C4-2B (cell line): ENCODE results near the gene HSBP1.

Experiments
- ZFX ChIP-seq: fragments of 450-650 bp; IDR thresholded peaks from 2 replicates; pipeline ENCODE4 v1.6.1; 2017
- TF ChIP-seq, protein P1 (sequence below): fragments of 450-650 bp; conservative IDR thresholded peaks from 2 replicates; pipeline ENCODE4 v1.5.1; 2017; ENCODE audit warnings: mild to moderate bottlenecking

DNA sequence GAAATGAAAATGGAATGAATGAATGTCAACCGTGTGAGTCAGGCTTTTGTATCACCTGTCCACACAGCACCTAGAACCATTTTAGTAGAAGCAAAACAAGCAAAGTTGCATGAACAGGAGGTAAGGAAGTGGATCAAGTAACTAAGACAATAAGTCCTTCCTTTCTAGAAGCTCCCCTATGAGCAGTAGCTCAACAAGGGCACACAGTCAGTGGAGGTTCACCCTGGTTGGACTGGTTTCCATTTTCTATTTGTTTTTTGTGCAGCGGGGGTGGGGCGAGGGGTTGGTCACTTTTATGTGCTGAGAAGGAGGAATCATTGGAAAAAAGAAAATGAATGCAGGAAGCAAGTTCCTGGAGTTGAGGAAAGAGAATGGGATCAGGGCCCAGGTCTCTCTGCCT lies 4.0 kb upstream of the HSBP1 start:
- TF ChIP-seq, protein P1, sequence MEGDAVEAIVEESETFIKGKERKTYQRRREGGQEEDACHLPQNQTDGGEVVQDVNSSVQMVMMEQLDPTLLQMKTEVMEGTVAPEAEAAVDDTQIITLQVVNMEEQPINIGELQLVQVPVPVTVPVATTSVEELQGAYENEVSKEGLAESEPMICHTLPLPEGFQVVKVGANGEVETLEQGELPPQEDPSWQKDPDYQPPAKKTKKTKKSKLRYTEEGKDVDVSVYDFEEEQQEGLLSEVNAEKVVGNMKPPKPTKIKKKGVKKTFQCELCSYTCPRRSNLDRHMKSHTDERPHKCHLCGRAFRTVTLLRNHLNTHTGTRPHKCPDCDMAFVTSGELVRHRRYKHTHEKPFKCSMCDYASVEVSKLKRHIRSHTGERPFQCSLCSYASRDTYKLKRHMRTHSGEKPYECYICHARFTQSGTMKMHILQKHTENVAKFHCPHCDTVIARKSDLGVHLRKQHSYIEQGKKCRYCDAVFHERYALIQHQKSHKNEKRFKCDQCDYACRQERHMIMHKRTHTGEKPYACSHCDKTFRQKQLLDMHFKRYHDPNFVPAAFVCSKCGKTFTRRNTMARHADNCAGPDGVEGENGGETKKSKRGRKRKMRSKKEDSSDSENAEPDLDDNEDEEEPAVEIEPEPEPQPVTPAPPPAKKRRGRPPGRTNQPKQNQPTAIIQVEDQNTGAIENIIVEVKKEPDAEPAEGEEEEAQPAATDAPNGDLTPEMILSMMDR: no peak
- no peak for TF ChIP-seq ZFX
